ENCODE results near the gene CASK.

Gene CASK

GRCh38 chrX:41543025-41543424 is 380.3 kb downstream of the CASK start:
- no peaks in the 10 kb centered on the region for H3K79me2 ChIP-seq (ENCODE audit: control insufficient read depth, insufficient read depth, low read length, unreplicated experiment)
- H3K27me3 ChIP-seq (ENCODE audit: insufficient read depth, low read length): no peaks in the 10 kb centered on the region
- no peak overlapping the region for H3K4me3 ChIP-seq (ENCODE audit: low read depth, low read length)
- H3K36me3 ChIP-seq (ENCODE audit: insufficient read depth, low read length): no peaks in the 10 kb centered on the region
- no peak overlapping the region for H2AFZ ChIP-seq (ENCODE audit: low read length, unreplicated experiment)
- no peak overlapping the region for H3K27ac ChIP-seq (ENCODE audit: low read depth, low read length)
- peaks cover 7% of the 10 kb centered on the region for H3K4me1 ChIP-seq (ENCODE audit: control insufficient read depth, insufficient read depth, low read length, unreplicated experiment)

GRCh38 chrX:41542536-41542935 is 380.8 kb downstream of the CASK start:
- H3K36me3 ChIP-seq (ENCODE audit: insufficient read depth, low read length): no peaks in the 10 kb centered on the region
- no peaks in the 10 kb centered on the region for H3K27me3 ChIP-seq (ENCODE audit: insufficient read depth, low read length)
- peaks cover 7% of the 10 kb centered on the region for H3K4me1 ChIP-seq (ENCODE audit: control insufficient read depth, insufficient read depth, low read length, unreplicated experiment)
- H3K79me2 ChIP-seq (ENCODE audit: control insufficient read depth, insufficient read depth, low read length, unreplicated experiment): no peaks in the 10 kb centered on the region
- no peak overlapping the region for H3K4me3 ChIP-seq (ENCODE audit: low read depth, low read length)
- H3K27ac ChIP-seq (ENCODE audit: low read depth, low read length): no peak overlapping the region
- H2AFZ ChIP-seq (ENCODE audit: low read length, unreplicated experiment): no peak overlapping the region

GRCh38 chrX:41542135-41542534 is 381.2 kb downstream of the CASK start:
- H2AFZ ChIP-seq (ENCODE audit: low read length, unreplicated experiment): no peak overlapping the region

DNA sequence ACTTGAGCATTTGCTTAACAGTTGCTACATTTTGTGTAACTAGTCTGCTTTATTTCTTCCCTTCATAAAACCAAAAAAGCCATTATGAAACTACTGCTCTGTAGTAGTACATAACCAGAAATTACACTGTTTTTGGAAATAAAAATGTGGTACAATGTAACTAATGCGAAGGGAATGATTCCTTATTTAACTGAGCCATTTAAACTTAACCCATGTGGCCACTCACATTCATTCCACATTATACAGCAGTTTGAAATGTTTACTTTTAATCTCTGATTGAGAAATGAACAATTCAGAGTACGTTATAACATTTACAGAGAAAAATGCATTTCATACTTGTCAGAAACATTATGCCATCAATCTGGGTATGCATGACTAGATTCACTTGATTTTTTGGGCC is 382.0 kb downstream of the CASK start:
- Histone ChIP-seq H3K27me3 (ENCODE audit: insufficient read depth, low read length) (no peaks in the 10 kb centered on the region), H3K4me1 (ENCODE audit: control insufficient read depth, insufficient read depth, low read length, unreplicated experiment) (peaks cover 7% of the 10 kb centered on the region), H3K27ac (ENCODE audit: low read depth, low read length) (no peak overlapping the region), H3K36me3 (ENCODE audit: insufficient read depth, low read length) (no peaks in the 10 kb centered on the region), H2AFZ (ENCODE audit: low read length, unreplicated experiment) (no peak overlapping the region), H3K4me3 (ENCODE audit: low read depth, low read length) (no peak overlapping the region), H3K79me2 (ENCODE audit: control insufficient read depth, insufficient read depth, low read length, unreplicated experiment) (no peaks in the 10 kb centered on the region)

More at GRCh38 chrX:41542135-41542534, 381.2 kb downstream of the CASK start:
- Histone ChIP-seq H3K4me1 (ENCODE audit: control insufficient read depth, insufficient read depth, low read length, unreplicated experiment) (peaks cover 7% of the 10 kb centered on the region), H3K36me3 (ENCODE audit: insufficient read depth, low read length) (no peaks in the 10 kb centered on the region), H3K4me3 (ENCODE audit: low read depth, low read length) (no peak overlapping the region), H3K27me3 (ENCODE audit: insufficient read depth, low read length) (no peaks in the 10 kb centered on the region), H3K27ac (ENCODE audit: low read depth, low read length) (no peak overlapping the region), H3K79me2 (ENCODE audit: control insufficient read depth, insufficient read depth, low read length, unreplicated experiment) (no peaks in the 10 kb centered on the region)

- no peak overlapping the region for H3K27ac ChIP-seq (ENCODE audit: low read depth, low read length)
- H2AFZ ChIP-seq (ENCODE audit: low read length, unreplicated experiment): no peak overlapping the region
- H3K36me3 ChIP-seq (ENCODE audit: insufficient read depth, low read length): no peaks in the 10 kb centered on the region
- no peak overlapping the region for H3K4me3 ChIP-seq (ENCODE audit: low read depth, low read length)
- H3K27me3 ChIP-seq (ENCODE audit: insufficient read depth, low read length): no peaks in the 10 kb centered on the region
- H3K4me1 ChIP-seq (ENCODE audit: control insufficient read depth, insufficient read depth, low read length, unreplicated experiment): peaks cover 7% of the 10 kb centered on the region
- H3K79me2 ChIP-seq (ENCODE audit: control insufficient read depth, insufficient read depth, low read length, unreplicated experiment): no peaks in the 10 kb centered on the region
These were observed 384.6 kb downstream of the CASK start for GRCh38 chrX:41538707-41539106.

DNA sequence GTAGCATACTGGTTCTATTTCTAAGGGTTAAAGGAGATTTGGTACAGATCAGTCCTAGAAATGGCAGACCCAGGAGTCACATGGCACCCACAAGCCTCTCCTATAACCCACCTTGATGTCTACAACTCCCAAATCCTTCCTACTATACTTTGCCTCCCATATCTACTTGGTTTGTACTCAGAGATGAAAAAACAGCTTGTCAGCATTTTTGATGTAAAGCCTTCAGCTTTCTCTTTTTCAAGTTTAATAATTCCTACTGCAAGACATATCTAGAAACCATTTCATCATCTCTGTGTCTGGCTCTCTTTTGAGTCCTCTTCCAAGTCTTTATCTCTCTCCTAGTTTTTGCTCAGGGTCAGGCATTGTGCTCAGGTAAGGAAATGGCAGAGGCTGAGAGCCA is 393.3 kb downstream of the CASK start:
- H3K27ac ChIP-seq (ENCODE audit: low read depth, low read length): no peak overlapping the region
- H3K79me2 ChIP-seq (ENCODE audit: control insufficient read depth, insufficient read depth, low read length, unreplicated experiment): no peaks in the 10 kb centered on the region
- H2AFZ ChIP-seq (ENCODE audit: low read length, unreplicated experiment): no peak overlapping the region
- no peak overlapping the region for H3K4me3 ChIP-seq (ENCODE audit: low read depth, low read length)
- H3K27me3 ChIP-seq (ENCODE audit: insufficient read depth, low read length): no peaks in the 10 kb centered on the region
- H3K4me1 ChIP-seq (ENCODE audit: control insufficient read depth, insufficient read depth, low read length, unreplicated experiment): peaks cover 24% of the 10 kb centered on the region
- H3K36me3 ChIP-seq (ENCODE audit: insufficient read depth, low read length): no peaks in the 10 kb centered on the region

DNA sequence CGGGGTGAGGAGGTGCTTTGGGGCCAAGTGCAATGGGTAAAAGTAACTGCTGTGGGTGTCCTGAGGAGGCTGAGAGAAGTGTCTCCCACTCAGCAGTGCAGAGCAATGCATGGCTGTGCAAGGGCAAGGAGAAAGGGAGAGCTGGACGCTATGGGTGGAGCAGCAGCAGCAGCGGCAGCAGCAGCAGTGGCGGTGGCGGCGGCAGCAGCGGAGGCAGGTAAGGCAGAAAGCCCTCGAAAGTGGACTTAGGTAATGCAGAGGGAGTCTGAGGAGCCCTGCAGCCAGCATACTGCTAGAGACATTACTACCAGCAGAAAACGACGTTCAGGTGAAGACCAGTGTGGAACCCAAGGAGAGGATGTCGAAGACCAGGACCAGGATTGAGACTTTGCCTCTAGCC is 394.1 kb downstream of the CASK start:
- no peaks in the 10 kb centered on the region for H3K79me2 ChIP-seq (ENCODE audit: control insufficient read depth, insufficient read depth, low read length, unreplicated experiment)
- no peaks in the 10 kb centered on the region for H3K36me3 ChIP-seq (ENCODE audit: insufficient read depth, low read length)
- no peak overlapping the region for H2AFZ ChIP-seq (ENCODE audit: low read length, unreplicated experiment)
- H3K27me3 ChIP-seq (ENCODE audit: insufficient read depth, low read length): no peaks in the 10 kb centered on the region
- H3K4me3 ChIP-seq (ENCODE audit: low read depth, low read length): no peak overlapping the region
- H3K27ac ChIP-seq (ENCODE audit: low read depth, low read length): no peak overlapping the region
- H3K4me1 ChIP-seq (ENCODE audit: control insufficient read depth, insufficient read depth, low read length, unreplicated experiment): peaks cover 28% of the 10 kb centered on the region

GRCh38 chrX:41528784-41529183 is 394.6 kb downstream of the CASK start:
- H3K4me3 ChIP-seq (ENCODE audit: low read depth, low read length): no peak overlapping the region
- no peak overlapping the region for H3K27ac ChIP-seq (ENCODE audit: low read depth, low read length)
- no peak overlapping the region for H2AFZ ChIP-seq (ENCODE audit: low read length, unreplicated experiment)
- no peaks in the 10 kb centered on the region for H3K79me2 ChIP-seq (ENCODE audit: control insufficient read depth, insufficient read depth, low read length, unreplicated experiment)
- H3K36me3 ChIP-seq (ENCODE audit: insufficient read depth, low read length): no peaks in the 10 kb centered on the region
- no peaks in the 10 kb centered on the region for H3K27me3 ChIP-seq (ENCODE audit: insufficient read depth, low read length)
- peaks cover 31% of the 10 kb centered on the region for H3K4me1 ChIP-seq (ENCODE audit: control insufficient read depth, insufficient read depth, low read length, unreplicated experiment)

DNA sequence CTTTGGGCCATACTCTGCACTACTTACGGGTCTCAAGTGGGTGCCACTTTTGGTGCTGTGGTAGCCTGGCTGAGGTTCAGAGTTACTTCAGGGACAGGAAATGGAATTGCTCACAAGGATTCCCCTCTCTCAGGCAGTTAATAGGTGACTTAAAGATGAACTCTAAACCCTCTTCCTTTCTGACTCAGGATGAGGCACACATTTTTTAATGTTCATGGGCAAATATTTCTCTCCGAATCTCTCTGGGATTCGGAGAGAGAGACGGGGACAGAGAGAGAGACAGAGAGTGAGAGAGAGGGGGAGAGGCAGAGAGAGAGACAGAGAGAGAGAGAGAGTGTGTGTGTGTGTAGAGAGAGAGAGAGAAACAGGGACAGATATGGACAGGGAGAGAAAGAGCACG is 396.4 kb downstream of the CASK start:
- peak overlapping the region; percentile 80 for H3K27ac ChIP-seq (ENCODE audit: low read depth, low read length)
- H3K27me3 ChIP-seq (ENCODE audit: insufficient read depth, low read length): no peaks in the 10 kb centered on the region
- H3K4me3 ChIP-seq (ENCODE audit: low read depth, low read length): no peak overlapping the region
- H3K79me2 ChIP-seq (ENCODE audit: control insufficient read depth, insufficient read depth, low read length, unreplicated experiment): no peaks in the 10 kb centered on the region
- H3K36me3 ChIP-seq (ENCODE audit: insufficient read depth, low read length): no peaks in the 10 kb centered on the region
- H3K4me1 ChIP-seq (ENCODE audit: control insufficient read depth, insufficient read depth, low read length, unreplicated experiment): peaks cover 34% of the 10 kb centered on the region
- H2AFZ ChIP-seq (ENCODE audit: low read length, unreplicated experiment): no peak overlapping the region

GRCh38 chrX:41526271-41526670 is 397.1 kb downstream of the CASK start:
- Histone ChIP-seq H3K27ac (ENCODE audit: low read depth, low read length) (peak overlapping the region; percentile 80), H3K36me3 (ENCODE audit: insufficient read depth, low read length) (no peaks in the 10 kb centered on the region), H3K4me1 (ENCODE audit: control insufficient read depth, insufficient read depth, low read length, unreplicated experiment) (peaks cover 34% of the 10 kb centered on the region), H3K27me3 (ENCODE audit: insufficient read depth, low read length) (no peaks in the 10 kb centered on the region), H2AFZ (ENCODE audit: low read length, unreplicated experiment) (no peak overlapping the region), H3K79me2 (ENCODE audit: control insufficient read depth, insufficient read depth, low read length, unreplicated experiment) (no peaks in the 10 kb centered on the region), H3K4me3 (ENCODE audit: low read depth, low read length) (no peak overlapping the region)

- Histone ChIP-seq H3K4me1 (ENCODE audit: control insufficient read depth, insufficient read depth, low read length, unreplicated experiment) (peaks cover 35% of the 10 kb centered on the region), H3K27ac (ENCODE audit: low read depth, low read length) (no peak overlapping the region), H3K4me3 (ENCODE audit: low read depth, low read length) (no peak overlapping the region), H3K79me2 (ENCODE audit: control insufficient read depth, insufficient read depth, low read length, unreplicated experiment) (no peaks in the 10 kb centered on the region), H2AFZ (ENCODE audit: low read length, unreplicated experiment) (no peak overlapping the region), H3K36me3 (ENCODE audit: insufficient read depth, low read length) (no peaks in the 10 kb centered on the region), H3K27me3 (ENCODE audit: insufficient read depth, low read length) (no peaks in the 10 kb centered on the region)
These were observed 400.7 kb downstream of the CASK start for GRCh38 chrX:41522671-41523070.

Measured in ACC112 (cell line).